CD4-positive, alpha-beta T cell treated with Interferon gamma for 1 hour (primary cell): ENCODE results near the gene AWAT1.
A peak's percentile ranks its signal among the peaks of the same experiment; 100 is the strongest.
"Not testable (repeated sequence)": the region's sequence is repeated elsewhere in the genome, so short reads cannot be mapped to it uniquely, and the experiment has no call there.

ENCODE experiments used
- DNase-seq: peaks from one replicate; pipeline ENCODE4 v3.0.0-alpha.2; 2020

The AWAT1 gene

GRCh38 chrX:70234355-70234754 is at the start of gene AWAT1:
AWAT1 (plus strand) TSS chrX:70234655; CDS start chrX:70234696, 41 bp downstream.
- no peak for DNase-seq

GRCh38 chrX:70190225-70190624 is 44.2 kb upstream of the AWAT1 start:
- no peak for DNase-seq

GRCh38 chrX:70196961-70197720 is 37.3 kb upstream of the AWAT1 start:
- DNase-seq, result peak; percentile 39

GRCh38 chrX:70201732-70202131 is 32.7 kb upstream of the AWAT1 start:
- no peak for DNase-seq

GRCh38 chrX:70208479-70208878 is 26.0 kb upstream of the AWAT1 start:
- DNase-seq, result no peak

- not testable (repeated sequence) for DNase-seq
Observed at GRCh38 chrX:70209570-70209969, 24.9 kb upstream of the AWAT1 start.

GRCh38 chrX:70219938-70220764 is 14.3 kb upstream of the AWAT1 start:
- no peak for DNase-seq

GRCh38 chrX:70226048-70226447 is 8.4 kb upstream of the AWAT1 start:
- DNase-seq, result no peak

- DNase-seq, result no peak
Observed at GRCh38 chrX:70226687-70227086, 7.8 kb upstream of the AWAT1 start.

GRCh38 chrX:70231666-70232065 is 2.8 kb upstream of the AWAT1 start:
- no peak for DNase-seq

- DNase-seq, result no peak
Observed at GRCh38 chrX:70240751-70241150, 6.3 kb downstream of the AWAT1 start.

GRCh38 chrX:70241501-70241900 is 7.0 kb downstream of the AWAT1 start:
- DNase-seq, result no peak

GRCh38 chrX:70243601-70244000 is 9.1 kb downstream of the AWAT1 start:
- not testable (repeated sequence) for DNase-seq

GRCh38 chrX:70244881-70245280 is 10.4 kb downstream of the AWAT1 start:
- no peak for DNase-seq

- DNase-seq, result no peak
Observed at GRCh38 chrX:70247252-70247651, 12.8 kb downstream of the AWAT1 start.

GRCh38 chrX:70252491-70252890 is 18.0 kb downstream of the AWAT1 start:
- no peak for DNase-seq

- DNase-seq, result no peak
Observed at GRCh38 chrX:70253377-70254062, 19.1 kb downstream of the AWAT1 start.

- no peak for DNase-seq
Observed at GRCh38 chrX:70254063-70254400, 19.6 kb downstream of the AWAT1 start.

GRCh38 chrX:70254909-70255308 is 20.5 kb downstream of the AWAT1 start:
- no peak for DNase-seq

- no peak for DNase-seq
Observed at GRCh38 chrX:70255452-70255851, 21.0 kb downstream of the AWAT1 start.

- DNase-seq, result no peak
Observed at GRCh38 chrX:70257423-70258288, 23.2 kb downstream of the AWAT1 start.

- no peak for DNase-seq
Observed at GRCh38 chrX:70260104-70260503, 25.6 kb downstream of the AWAT1 start, which contains the start of gene P2RY4. P2RY4 (minus strand) TSS chrX:70260204; CDS start chrX:70259624, 580 bp downstream.
